ENCODE results near the gene MOB3A.

The MOB3A gene

GRCh38 chr19:2126879-2127518, 30.9 kb upstream of the MOB3A start:
- intact Hi-C loops (cut with DNase I): no loop called here

GRCh38 chr19:2123682-2124387, 27.7 kb upstream of the MOB3A start:
- peak in 1 of 10 donors; percentile 76 for DNase-seq
- intact Hi-C loops (cut with DNase I): no loop called here

More at GRCh38 chr19:2126879-2127518, 30.9 kb upstream of the MOB3A start:
- DNase-seq: peak in 1 of 10 donors; percentile 78

DNA sequence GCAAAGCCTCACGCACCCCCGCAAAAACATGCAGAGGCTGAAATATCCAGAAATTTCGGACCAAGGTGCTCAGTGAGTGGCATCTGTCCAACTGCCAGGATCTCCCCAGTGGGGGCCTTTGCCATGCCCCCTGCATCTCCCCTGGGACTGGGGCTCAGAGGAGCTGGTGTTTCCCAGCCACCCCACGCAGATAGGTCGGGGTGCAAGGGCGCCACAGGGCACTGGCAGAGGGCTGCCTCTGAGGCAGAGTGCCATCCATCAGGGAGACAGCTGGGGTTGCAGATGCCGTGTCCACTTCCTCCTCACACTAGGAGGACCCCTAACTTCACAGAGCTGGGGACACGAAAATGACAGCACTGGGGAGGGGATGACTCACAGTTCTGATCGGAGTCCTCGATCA, 26.9 kb upstream of the MOB3A start:
- intact Hi-C loops (cut with DNase I): no loop called here
- no peak for DNase-seq

DNA sequence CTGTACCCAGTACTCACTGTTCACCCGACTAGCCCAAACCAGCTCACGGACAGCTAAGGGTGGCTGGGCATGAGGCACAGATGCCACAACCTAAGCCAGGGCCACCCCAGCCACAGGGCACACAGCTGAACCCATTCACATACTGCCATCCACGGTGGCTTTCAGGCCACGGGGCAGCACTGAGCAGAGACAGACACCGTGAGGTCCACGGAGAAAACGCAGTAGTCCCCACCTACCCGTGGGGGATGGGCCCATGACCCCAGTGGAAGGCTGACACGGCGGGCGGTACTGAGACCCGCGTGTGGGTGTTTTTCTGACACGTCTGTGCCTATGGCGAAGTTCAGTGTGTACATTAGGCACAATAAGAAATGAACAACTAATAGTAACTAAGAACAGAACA, 26.1 kb upstream of the MOB3A start:
- intact Hi-C loops (cut with DNase I): no loop called here
- DNase-seq: peak in 1 of 10 donors; percentile 67

DNA sequence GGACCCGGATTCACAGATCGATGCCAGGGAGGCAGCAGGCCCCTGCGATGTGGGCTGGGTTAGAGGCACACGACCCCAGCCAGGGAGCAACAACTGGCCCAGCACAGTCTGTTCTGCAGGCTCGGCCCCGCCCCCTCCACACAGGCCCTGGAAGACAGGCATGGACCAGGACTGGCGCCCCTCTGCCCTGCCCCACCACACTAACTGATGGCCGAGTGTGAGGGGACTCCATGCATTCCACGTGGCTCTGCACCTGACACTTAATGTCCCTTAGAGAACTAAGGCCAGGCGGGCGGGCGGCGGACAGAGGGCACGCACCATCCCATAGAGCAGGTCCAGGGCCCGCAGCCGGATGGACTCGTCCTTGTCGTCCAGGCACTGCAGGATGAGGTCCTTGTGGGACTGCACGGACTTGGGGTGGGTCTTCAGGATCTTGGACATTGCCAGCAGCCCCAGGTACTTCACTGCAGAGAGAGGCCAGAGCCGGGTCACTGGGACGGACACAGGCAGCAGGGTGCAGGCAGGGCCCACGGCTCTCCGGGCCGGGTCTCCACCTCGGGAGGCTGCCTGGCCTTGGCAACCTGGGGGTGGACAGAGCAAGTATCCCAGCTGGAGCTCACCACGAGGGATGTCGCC, 25.4 kb upstream of the MOB3A start:
- intact Hi-C loops (cut with DNase I): no loop called here
- DNase-seq: peak in 1 of 10 donors; percentile 83

- intact Hi-C loops (cut with DNase I): no loop called here
- peak in 1 of 10 donors; percentile 86 for DNase-seq
Measured at GRCh38 chr19:2120821-2121220, 24.7 kb upstream of the MOB3A start.

- peak in 1 of 10 donors; percentile 75 for DNase-seq
- intact Hi-C loops (cut with DNase I): no loop called here
Measured at GRCh38 chr19:2119921-2120785, 24.0 kb upstream of the MOB3A start.

DNA sequence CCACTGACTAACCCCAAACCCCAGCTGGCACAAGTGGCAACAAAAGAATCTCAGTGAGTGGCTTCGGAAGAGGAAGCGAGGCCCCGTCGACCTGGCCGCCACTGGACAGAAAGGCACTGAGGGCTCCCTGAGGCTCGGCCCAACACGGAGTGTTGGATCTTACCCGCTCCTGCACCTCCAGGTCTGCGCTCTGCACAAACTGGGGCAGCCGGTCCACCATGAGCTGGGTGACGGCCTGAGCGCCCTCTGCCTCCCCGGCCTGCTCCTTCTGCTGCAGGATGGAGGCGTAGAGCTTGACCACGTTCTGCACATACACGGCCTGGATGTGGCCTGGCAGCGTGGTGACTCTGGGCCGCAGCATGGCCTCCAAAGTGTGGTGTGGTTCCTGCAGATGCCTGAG, 22.3 kb upstream of the MOB3A start:
- intact Hi-C loops (cut with DNase I): no loop called here
- peak in 1 of 10 donors; percentile 67 for DNase-seq

GRCh38 chr19:2117215-2117960, 21.3 kb upstream of the MOB3A start:
- intact Hi-C loops (cut with DNase I): no loop called here
- DNase-seq: peak in 1 of 10 donors; percentile 86

DNA sequence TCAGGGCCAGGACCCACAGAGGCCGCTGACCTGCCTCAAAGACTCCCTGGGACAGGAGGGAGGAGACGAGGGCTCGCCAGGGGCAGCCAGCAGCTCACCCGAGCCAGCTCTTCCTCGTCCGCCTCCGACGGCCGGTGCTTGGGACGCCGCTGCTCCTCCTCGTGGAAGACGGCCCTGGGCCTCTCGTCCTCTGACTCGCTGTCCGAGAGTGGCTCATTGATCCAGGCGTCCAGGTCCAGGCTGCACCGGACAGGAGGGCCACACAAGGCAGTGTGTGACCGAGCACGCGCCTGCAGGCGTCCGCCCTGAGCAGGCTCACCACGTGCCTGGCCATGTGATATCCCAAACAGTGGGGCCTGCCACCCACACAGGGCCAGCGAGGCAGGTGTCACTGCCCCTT, 20.4 kb upstream of the MOB3A start:
- intact Hi-C loops (cut with DNase I): no loop called here
- DNase-seq: peak in 1 of 10 donors; percentile 74

- intact Hi-C loops (cut with DNase I): no loop called here
- DNase-seq: peak in 1 of 10 donors; percentile 82
Measured at GRCh38 chr19:2115911-2116426, 19.8 kb upstream of the MOB3A start.

GRCh38 chr19:2115324-2115723, 19.2 kb upstream of the MOB3A start:
- intact Hi-C loops (cut with DNase I): no loop called here
- no peak for DNase-seq

- no peak for DNase-seq
- intact Hi-C loops (cut with DNase I): no loop called here
Measured at GRCh38 chr19:2114821-2115220, 18.7 kb upstream of the MOB3A start.

GRCh38 chr19:2114218-2114617, 18.1 kb upstream of the MOB3A start:
- DNase-seq: no peak

DNA sequence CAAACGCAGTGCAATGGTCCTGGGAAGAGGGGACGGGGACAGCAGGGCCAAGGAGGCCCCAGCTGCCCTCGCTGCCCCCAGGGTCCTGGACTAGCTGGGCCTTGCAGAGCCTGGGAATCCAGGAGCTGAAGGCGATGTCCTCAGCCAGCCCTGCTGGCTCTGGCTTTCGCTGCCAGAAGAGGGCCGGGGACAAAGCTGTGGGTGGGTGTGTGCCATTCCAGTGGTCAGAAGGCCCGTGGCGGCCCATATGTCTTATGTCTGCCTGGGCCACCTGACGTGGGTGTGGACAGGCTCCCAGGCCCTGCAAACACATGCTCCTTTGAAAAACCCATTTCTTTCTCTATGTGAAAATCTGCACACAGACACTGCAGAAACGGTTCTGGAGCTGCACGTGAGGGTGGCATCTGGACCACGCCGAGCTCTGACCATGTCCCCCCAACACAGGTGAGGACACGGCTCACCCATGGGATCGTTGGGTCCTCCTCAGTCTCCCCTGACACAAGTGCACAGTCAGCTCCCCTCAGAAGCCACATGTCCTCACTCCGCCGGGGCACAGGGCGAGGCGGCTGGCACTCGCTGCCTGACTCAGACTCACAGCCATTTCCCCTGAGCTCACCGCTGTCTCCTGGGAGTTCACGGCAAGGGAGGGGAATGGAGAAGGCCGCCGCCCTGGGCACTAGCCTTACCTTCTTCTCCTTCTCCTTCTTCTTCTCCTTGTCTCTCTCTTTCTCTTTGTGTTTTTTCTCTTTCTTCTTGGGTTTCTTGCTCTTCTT, 17.5 kb upstream of the MOB3A start:
- intact Hi-C loops (cut with DNase I): no loop called here
- DNase-seq: no peak

More at GRCh38 chr19:2114218-2114617, 18.1 kb upstream of the MOB3A start:
- intact Hi-C loops (cut with DNase I): no loop called here

GRCh38 chr19:2112516-2113320, 16.6 kb upstream of the MOB3A start:
- intact Hi-C loops (cut with DNase I): no loop called here
- no peak for DNase-seq

- intact Hi-C loops (cut with DNase I): no loop called here
- DNase-seq: no peak
Measured at GRCh38 chr19:2111886-2112285, 15.8 kb upstream of the MOB3A start.

DNA sequence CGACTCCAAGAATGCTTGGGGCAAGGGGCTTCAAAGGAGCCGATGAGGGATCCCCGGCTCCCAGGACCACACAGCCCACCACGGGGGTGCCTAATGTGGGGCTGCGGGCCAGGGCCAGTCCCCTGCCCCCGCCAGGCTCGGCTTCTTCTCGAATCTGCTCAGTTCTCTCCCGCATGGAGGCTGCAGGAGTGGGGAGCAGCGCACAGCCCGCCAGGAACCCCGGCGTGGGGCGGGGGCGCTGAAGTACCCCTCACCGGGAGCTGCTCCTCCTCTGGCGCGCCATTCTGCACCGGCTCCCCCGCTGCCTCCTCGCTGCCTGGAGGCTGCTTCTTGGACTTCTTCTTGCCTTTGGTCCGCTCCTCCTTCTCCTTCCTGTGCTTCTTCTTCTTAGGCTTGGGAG, 15.3 kb upstream of the MOB3A start:
- no peak for DNase-seq
- intact Hi-C loops (cut with DNase I): no loop called here
